Muscle of arm (tissue), 12 donors: ENCODE data around the gene STK11IP. TPM values are rescaled to one million over a fixed set of nuclear protein-coding genes. Genes with fewer than 3 reads are reported as not detected.
A peak's percentile ranks its signal among the peaks of the same experiment; 100 is the strongest.
"Not testable (repeated sequence)": the region's sequence is repeated elsewhere in the genome, so short reads cannot be mapped to it uniquely, and the experiment has no call there.

Experiments
- DNase-seq: peaks from one replicate; pipeline ENCODE4 v3.0.0-alpha.2; 2013
- polyA plus RNA-seq, 12 donors: library from polyadenylated mRNA; unstranded; fragments of 120-200 nt; gene quantifications; one replicate each; pipeline ENCODE4 v1.2.1, GENCODE V29; 2013; ENCODE audit not compliant: insufficient read length in 12 of 12

Gene STK11IP
- polyA plus RNA-seq, 12 donors = 10.8 to 22.0 (median 14.2) TPM; not detected in 1

GRCh38 chr2:219645631-219646527 lies 48.2 kb downstream of the STK11IP start:
- DNase-seq = no peak

GRCh38 chr2:219648176-219648575 lies 50.5 kb downstream of the STK11IP start:
- no peak for DNase-seq

- no peak for DNase-seq
Measured at GRCh38 chr2:219648963-219649362, 51.3 kb downstream of the STK11IP start.

GRCh38 chr2:219650426-219651248 lies 53.0 kb downstream of the STK11IP start:
- no peak for DNase-seq

- not testable (repeated sequence) for DNase-seq
Measured at GRCh38 chr2:219651656-219652055, 54.0 kb downstream of the STK11IP start.

GRCh38 chr2:219656526-219656925 lies 58.9 kb downstream of the STK11IP start:
- DNase-seq = no peak

GRCh38 chr2:219658196-219658846 lies 60.7 kb downstream of the STK11IP start:
- DNase-seq = no peak

GRCh38 chr2:219658874-219659273 lies 61.2 kb downstream of the STK11IP start:
- DNase-seq = no peak

GRCh38 chr2:219661197-219661954 lies 63.7 kb downstream of the STK11IP start:
- no peak for DNase-seq

- DNase-seq = no peak
Measured at GRCh38 chr2:219661955-219662395, 64.3 kb downstream of the STK11IP start.

GRCh38 chr2:219662566-219662965 lies 64.9 kb downstream of the STK11IP start:
- DNase-seq = no peak

- no peak for DNase-seq
Measured at GRCh38 chr2:219663116-219663762, 65.6 kb downstream of the STK11IP start.

GRCh38 chr2:219664041-219664440 lies 66.4 kb downstream of the STK11IP start:
- no peak for DNase-seq

- peak; percentile 52 for DNase-seq
Measured at GRCh38 chr2:219664944-219665343, 67.3 kb downstream of the STK11IP start.

- no peak for DNase-seq
Measured at GRCh38 chr2:219665926-219666325, 68.3 kb downstream of the STK11IP start.

Other genes with a start within 250 kb of the STK11IP start
- 10 to 100 TPM in 11 of 12 donors, not detected in 1; 25.7 to 53.3 (median 34.3) TPM for gene DNPEP, start 209.9 kb upstream of the STK11IP start, polyA plus RNA-seq
- gene DES, start 179.5 kb upstream of the STK11IP start, polyA plus RNA-seq = 1,000 to 10,000 TPM; 1,983 to 5,935 (median 4,188) TPM
- 100 to 1,000 TPM in 8 of 12 donors, 10 to 100 TPM in 4; 61.4 to 251 (median 156) TPM for gene SPEG, start 163.0 kb upstream of the STK11IP start, polyA plus RNA-seq
- 10 to 100 TPM in 11 of 12 donors, not detected in 1; 18.5 to 82.8 (median 25.4) TPM for gene GMPPA, start 99.0 kb upstream of the STK11IP start, polyA plus RNA-seq
- 1 to 10 TPM in 1 of 12 donors, under 1 TPM in 9, not detected in 2; 0.24 to 1.1 (median 0.48) TPM for gene ASIC4, start 83.4 kb upstream of the STK11IP start, polyA plus RNA-seq
- 100 to 1,000 TPM in 1 of 12 donors, 10 to 100 TPM in 10, not detected in 1; 33.4 to 111 (median 41.4) TPM for gene CHPF, start 54.0 kb upstream of the STK11IP start, polyA plus RNA-seq
- gene TMEM198, start 53.8 kb upstream of the STK11IP start, polyA plus RNA-seq = 1 to 10 TPM in 11 of 12 donors, not detected in 1; 1.6 to 4.8 (median 2.4) TPM
- 100 to 1,000 TPM in 10 of 12 donors, 10 to 100 TPM in 1, not detected in 1; 93.2 to 179 (median 118) TPM for gene OBSL1, start 26.3 kb upstream of the STK11IP start, polyA plus RNA-seq
- gene INHA, start 25.5 kb upstream of the STK11IP start, polyA plus RNA-seq = 1 to 10 TPM in 5 of 12 donors, under 1 TPM in 5, not detected in 2; 0.28 to 1.5 (median 0.97) TPM
- 10 to 100 TPM in 4 of 12 donors, 1 to 10 TPM in 7, not detected in 1; 4.2 to 15.2 (median 7.8) TPM for gene SLC4A3, start 29.8 kb downstream of the STK11IP start, polyA plus RNA-seq